Islet of Langerhans (tissue), 1 donor: ENCODE results near the gene PHRF1.

Experiments
- FAIRE-seq: peaks from one replicate; lab custom pipeline; 2011; peaks lifted over from hg19 to GRCh38; lab: Jason Lieb, UNC

The PHRF1 gene, protein sequence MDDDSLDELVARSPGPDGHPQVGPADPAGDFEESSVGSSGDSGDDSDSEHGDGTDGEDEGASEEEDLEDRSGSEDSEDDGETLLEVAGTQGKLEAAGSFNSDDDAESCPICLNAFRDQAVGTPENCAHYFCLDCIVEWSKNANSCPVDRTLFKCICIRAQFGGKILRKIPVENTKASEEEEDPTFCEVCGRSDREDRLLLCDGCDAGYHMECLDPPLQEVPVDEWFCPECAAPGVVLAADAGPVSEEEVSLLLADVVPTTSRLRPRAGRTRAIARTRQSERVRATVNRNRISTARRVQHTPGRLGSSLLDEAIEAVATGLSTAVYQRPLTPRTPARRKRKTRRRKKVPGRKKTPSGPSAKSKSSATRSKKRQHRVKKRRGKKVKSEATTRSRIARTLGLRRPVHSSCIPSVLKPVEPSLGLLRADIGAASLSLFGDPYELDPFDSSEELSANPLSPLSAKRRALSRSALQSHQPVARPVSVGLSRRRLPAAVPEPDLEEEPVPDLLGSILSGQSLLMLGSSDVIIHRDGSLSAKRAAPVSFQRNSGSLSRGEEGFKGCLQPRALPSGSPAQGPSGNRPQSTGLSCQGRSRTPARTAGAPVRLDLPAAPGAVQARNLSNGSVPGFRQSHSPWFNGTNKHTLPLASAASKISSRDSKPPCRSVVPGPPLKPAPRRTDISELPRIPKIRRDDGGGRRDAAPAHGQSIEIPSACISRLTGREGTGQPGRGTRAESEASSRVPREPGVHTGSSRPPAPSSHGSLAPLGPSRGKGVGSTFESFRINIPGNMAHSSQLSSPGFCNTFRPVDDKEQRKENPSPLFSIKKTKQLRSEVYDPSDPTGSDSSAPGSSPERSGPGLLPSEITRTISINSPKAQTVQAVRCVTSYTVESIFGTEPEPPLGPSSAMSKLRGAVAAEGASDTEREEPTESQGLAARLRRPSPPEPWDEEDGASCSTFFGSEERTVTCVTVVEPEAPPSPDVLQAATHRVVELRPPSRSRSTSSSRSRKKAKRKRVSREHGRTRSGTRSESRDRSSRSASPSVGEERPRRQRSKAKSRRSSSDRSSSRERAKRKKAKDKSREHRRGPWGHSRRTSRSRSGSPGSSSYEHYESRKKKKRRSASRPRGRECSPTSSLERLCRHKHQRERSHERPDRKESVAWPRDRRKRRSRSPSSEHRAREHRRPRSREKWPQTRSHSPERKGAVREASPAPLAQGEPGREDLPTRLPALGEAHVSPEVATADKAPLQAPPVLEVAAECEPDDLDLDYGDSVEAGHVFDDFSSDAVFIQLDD (N-terminal part only)

GRCh38 chr11:575996-576768 is at the start of gene PHRF1:
Gene PHRF1, plus strand, starts transcription at chr11:576470. Its CDS starts 5,043 bp downstream, at chr11:581513.
- peak; percentile 9 for FAIRE-seq

DNA sequence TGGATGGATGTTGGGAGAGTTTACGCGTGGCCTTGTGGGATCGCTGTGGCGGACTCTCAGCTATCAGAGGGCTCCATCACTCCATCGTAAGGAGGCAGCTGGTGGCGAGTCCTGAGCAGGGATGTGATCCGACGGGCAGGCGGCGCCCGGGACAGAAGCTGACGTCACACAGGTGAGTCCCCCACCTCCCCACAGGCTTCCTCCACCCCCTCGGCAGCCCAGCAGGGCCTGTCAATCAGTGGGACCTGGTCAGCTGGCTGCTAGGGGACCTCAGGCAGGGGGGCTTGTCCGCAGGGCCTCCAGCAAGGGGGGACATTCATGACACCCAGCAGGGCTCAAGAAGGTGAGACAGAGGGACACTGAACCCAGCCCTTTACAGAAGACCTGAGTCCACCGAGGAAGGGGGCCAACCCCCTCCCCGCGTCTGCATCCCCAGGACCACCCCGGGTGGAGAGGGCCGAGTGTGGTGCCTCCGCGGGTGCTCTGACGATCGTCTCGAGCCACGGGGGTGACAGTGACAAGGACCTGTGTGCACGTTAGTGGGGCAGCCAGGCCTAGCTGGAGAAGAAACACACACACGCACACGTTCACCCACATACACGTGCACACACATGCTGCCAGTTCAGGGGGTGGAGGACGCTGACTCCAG is 48.0 kb upstream of the PHRF1 start:
- no peak for FAIRE-seq

GRCh38 chr11:528815-529727 is 47.2 kb upstream of the PHRF1 start:
- FAIRE-seq: no peak

DNA sequence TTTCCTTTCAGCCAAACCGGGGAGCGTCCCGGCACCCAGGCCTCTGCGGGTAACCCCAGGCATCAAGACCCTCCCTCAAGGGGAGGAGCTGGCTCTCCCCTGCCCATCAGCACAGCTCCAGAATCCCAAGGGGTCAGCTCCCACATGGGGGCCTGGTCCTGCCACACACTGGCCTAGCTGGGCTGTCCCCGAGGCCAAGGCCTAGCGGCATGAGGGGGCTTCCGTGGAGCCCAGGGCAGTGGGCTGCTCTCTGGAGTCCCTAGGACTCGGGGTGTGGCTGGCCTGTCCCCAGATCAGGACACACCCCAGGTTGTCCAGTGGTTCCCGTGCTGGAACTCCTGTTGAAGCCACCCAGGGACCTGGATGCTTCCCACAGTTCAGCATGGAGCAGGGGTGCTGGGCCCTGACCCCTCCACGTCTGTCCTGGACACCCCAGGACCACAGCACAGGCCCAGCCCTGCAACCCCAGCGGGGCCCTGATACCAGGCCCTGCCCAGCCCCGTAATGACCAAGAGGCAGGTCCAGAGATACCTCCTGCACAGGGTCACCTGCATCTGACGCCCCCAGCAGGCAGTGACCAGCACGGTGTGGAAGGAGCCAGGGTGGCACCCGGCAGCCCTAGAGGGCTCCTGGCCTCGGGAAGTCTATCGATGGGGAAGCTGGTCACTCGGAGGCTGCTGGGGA is 46.4 kb upstream of the PHRF1 start:
- no peak for FAIRE-seq

- no peak for FAIRE-seq
Measured at GRCh38 chr11:530960-531831, 45.1 kb upstream of the PHRF1 start.

DNA sequence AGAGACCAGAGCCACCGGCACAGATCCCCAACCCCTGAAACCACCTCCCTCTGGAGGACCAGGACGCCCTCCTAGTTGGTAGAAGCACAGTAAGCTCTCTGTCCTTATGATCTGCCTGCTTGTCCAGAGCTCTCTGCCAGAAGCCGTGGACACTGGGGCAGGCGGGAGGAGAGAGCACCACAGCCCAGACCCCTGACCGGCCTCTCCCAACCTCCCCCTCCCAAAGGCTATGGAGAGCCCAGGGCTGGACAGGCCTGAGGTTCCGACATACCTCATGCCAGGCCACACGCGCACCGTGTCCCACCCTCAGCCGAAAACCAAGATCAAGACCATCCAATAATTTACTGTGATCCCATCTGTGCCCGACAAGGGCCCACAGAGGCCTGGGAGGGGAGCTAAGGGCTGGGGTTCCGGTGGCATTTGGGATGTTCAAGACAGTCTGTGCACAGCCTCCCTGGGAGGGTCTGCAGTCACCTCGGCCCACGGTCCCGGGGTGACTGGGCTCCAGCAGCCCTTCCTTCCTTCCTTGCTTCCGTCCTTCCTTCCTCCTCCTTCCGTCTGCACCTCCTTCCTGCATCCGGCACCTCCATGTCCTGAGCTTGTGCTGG is 44.2 kb upstream of the PHRF1 start:
- no peak for FAIRE-seq

DNA sequence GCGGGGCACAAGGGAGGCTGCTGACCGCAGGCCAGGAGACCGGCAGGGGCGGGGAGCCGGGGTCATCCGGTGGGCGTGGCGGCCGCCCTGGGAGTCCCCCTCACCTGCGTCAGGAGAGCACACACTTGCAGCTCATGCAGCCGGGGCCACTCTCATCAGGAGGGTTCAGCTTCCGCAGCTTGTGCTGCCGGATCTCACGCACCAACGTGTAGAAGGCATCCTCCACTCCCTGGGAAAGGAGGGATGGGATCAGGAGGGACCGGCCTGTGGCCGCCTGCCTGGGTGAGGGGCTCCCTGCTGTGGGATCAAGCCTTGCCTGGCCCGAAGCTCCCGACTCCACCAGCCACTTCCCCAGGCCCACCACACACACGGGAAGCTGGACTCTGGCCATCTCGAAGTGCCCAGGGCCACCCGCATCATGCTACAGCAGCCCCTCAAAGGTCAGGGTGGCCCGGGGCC is 43.7 kb upstream of the PHRF1 start:
- no peak for FAIRE-seq

DNA sequence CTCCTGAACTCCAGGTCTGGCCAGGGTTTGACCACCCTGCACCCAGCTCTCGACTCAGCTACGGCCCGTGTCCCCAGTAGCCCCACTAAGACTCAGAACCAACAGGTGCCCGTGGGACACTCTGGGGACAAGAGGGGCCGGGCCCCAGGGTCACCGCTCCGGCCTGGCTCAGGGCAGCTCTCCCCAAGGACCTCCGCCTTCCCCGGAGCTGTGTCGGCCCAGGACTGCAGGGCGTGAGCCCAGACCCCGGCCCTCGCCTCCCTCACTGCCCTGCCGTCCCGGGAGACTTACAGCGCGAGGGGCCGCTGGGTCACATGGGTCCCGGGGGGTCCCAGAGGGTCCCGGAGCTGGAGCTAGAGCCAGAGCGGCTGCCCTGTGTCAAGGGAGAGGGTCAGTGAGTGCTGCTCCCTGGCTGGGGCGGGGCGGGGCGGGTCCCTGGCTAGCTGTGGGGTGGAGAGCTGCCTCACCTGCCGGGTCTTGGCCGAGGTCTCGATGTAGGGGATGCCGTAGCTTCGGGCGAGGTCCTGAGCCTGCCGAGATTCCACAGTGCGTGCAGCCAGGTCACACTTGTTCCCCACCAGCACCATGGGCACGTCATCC is 43.2 kb upstream of the PHRF1 start:
- FAIRE-seq: no peak

DNA sequence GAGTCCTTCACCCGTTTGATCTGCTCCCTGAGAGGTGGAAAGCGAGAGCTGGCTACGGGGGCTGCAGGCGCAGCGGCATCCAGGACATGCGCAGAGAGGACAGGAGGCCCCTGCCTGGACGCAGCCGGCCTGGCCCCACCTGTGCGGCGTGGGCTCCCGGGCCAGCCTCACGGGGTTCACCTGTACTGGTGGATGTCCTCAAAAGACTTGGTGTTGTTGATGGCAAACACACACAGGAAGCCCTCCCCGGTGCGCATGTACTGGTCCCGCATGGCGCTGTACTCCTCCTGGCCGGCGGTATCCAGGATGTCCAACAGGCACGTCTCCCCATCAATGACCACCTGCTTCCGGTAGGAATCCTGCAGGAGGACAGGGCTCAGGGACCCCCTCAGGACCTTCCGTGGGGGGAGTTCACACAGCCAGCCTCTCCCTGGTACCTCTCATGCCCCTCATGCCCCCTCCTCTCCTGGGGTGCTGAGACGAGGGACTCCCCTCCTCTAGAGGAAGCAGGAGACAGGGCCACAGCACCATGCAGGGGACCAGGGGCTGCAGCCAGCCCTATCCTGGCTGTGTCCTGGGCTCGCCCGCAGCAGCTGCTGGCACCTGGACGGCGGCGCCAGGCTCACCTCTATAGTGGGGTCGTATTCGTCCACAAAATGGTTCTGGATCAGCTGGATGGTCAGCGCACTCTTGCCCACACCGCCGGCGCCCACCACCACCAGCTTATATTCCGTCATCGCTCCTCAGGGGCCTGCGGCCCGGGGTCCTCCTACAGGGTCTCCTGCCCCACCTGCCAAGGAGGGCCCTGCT is 42.5 kb upstream of the PHRF1 start:
- no peak for FAIRE-seq

- no peak for FAIRE-seq
Measured at GRCh38 chr11:534396-535209, 41.7 kb upstream of the PHRF1 start.

DNA sequence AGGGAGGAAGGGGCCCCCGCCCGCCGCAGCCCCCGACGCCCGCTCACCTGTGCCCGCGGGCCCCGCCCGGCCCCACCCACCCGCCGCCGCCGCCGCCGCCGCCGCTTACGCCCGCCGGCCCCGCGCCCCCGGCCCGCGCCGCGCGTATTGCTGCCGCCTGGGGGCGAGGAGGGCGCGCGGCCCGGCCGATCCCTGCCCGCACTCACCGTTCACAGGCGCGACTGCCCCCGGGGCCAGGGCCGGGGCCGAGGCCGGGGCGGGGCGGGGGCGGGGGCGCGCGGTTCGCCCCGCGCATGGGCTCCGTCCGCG is 41.1 kb upstream of the PHRF1 start:
- FAIRE-seq: no peak

DNA sequence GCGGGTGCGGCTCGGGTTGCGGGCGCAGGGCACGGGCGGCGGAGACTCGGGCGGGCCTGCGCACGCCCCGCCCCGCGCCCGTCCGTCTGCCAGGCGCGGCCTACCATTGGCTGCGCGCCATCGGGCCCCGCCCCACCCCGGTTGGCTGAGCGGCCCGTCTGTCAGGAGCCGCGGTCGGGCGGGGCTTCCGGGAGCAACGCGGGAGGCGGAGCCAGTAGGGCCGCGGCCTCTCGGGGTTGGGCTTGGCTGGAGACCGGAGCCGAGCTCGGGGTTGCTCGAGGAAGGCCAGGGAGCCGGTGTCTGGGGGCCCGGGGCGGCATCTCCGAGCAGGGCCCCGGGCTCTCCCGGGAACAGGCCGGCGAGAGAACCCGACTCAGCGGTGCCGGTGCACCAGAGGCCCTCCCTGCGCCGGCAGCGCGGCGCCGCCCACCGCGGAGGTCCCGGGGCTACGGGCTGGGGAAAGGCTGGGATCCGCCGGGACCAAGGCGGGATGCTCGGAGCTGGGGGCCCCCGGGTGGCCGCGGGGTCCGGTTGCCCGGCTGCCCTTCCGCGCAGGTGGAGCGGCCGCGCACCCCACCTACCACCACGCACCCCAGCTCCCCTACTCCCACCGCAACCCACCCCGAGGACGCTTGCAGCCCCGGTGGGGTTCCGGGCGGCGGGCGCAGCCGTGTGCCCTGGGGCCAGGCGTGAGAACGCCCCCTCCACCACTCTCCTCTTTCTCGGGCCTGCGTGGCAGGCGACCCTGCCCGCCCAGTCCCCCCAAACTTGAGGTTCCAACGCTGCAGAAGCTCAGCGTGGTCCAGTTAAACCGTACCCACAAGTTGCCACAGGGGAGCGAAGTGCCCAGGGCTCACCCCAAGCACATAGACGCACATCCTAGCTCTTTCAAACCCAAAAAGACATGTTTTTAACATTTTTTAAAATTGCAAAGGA is 40.5 kb upstream of the PHRF1 start, which contains the start of gene HRAS:
HRAS (minus strand) TSS at position 58 of the 936 bp plus-strand sequence.
- no peak for FAIRE-seq

- FAIRE-seq: no peak
Measured at GRCh38 chr11:536841-537621, 39.2 kb upstream of the PHRF1 start, which contains the start of gene LRRC56. Gene LRRC56, plus strand, starts transcription at chr11:537527. Its CDS starts 3,158 bp downstream, at chr11:540685.
